ENCODE results near the gene AGPAT4.

Gene AGPAT4

GRCh38 chr6:161135695-161136591 is 137.9 kb downstream of the AGPAT4 start:
- no peak overlapping the region for H3K4me3 ChIP-seq
- no peak for DNase-seq
- peaks cover 4 to 69% (median 11%) of the 10 kb centered on the region in 3 donors for H3K36me3 ChIP-seq
- no peaks in the 10 kb centered on the region for H3K4me1 ChIP-seq
- no peaks in the 10 kb centered on the region for H3K9me3 ChIP-seq
- H3K27me3 ChIP-seq: no peaks in the 10 kb centered on the region
- intact Hi-C loops (cut with DNase I; ENCODE audit: low total_unique reads): loop anchor here (5.0 kb wide), 1 partner anchor 241 kb away; no protein-coding TSS in a partner anchor
- TF ChIP-seq, protein P1, sequence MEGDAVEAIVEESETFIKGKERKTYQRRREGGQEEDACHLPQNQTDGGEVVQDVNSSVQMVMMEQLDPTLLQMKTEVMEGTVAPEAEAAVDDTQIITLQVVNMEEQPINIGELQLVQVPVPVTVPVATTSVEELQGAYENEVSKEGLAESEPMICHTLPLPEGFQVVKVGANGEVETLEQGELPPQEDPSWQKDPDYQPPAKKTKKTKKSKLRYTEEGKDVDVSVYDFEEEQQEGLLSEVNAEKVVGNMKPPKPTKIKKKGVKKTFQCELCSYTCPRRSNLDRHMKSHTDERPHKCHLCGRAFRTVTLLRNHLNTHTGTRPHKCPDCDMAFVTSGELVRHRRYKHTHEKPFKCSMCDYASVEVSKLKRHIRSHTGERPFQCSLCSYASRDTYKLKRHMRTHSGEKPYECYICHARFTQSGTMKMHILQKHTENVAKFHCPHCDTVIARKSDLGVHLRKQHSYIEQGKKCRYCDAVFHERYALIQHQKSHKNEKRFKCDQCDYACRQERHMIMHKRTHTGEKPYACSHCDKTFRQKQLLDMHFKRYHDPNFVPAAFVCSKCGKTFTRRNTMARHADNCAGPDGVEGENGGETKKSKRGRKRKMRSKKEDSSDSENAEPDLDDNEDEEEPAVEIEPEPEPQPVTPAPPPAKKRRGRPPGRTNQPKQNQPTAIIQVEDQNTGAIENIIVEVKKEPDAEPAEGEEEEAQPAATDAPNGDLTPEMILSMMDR (IDR thresholded peaks at IDR 0.05): no peak
- H3K27ac ChIP-seq: no peak overlapping the region

GRCh38 chr6:161134550-161135298 is 139.1 kb downstream of the AGPAT4 start:
- Histone ChIP-seq H3K4me1 (no peaks in the 10 kb centered on the region), H3K4me3 (no peak overlapping the region), H3K27ac (no peak overlapping the region), H3K36me3 (peaks cover 4 to 71% (median 11%) of the 10 kb centered on the region in 3 donors), H3K9me3 (no peaks in the 10 kb centered on the region), H3K27me3 (no peaks in the 10 kb centered on the region)
- intact Hi-C loops (cut with DNase I; ENCODE audit: low total_unique reads): loop anchor here (5.0 kb wide), 1 partner anchor 243 kb away; no protein-coding TSS in a partner anchor
- DNase-seq: no peak
- TF ChIP-seq, protein P1 (IDR thresholded peaks at IDR 0.05): no peak

GRCh38 chr6:161133963-161134362 is 139.9 kb downstream of the AGPAT4 start:
- H3K9me3 ChIP-seq: no peaks in the 10 kb centered on the region
- no peak overlapping the region for H3K4me3 ChIP-seq
- intact Hi-C loops (cut with DNase I; ENCODE audit: low total_unique reads): no loop called here
- TF ChIP-seq, protein P1 (IDR thresholded peaks at IDR 0.05): no peak
- H3K4me1 ChIP-seq: no peaks in the 10 kb centered on the region
- H3K27me3 ChIP-seq: no peaks in the 10 kb centered on the region
- peaks cover 7 to 71% (median 16%) of the 10 kb centered on the region in 3 donors for H3K36me3 ChIP-seq
- no peak for DNase-seq
- no peak overlapping the region for H3K27ac ChIP-seq

DNA sequence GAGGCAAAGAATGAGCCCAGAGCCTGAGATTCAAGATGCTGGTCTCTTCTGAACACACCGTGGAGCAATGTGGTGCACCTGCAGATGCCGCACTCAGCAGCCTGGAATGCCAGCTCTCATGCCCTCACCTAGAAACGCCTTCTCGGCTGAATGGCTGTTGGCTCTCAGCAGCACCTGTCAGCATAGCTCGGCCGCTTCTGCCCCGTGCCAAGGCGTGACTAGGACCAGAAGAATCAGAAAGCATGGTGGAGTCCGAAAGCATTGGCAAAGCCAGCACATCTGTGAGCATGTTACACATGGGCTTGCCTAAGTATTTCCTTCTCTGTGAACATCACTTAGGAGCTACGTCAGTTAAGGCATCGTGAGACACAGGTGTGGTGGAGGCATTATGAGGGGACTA is 141.5 kb downstream of the AGPAT4 start:
- DNase-seq: no peak
- TF ChIP-seq, protein P1 (IDR thresholded peaks at IDR 0.05): no peak
- Histone ChIP-seq H3K4me3 (no peak overlapping the region), H3K36me3 (peaks cover 17 to 67% (median 18%) of the 10 kb centered on the region in 3 donors), H3K27ac (no peak overlapping the region), H3K9me3 (no peaks in the 10 kb centered on the region), H3K27me3 (no peaks in the 10 kb centered on the region), H3K4me1 (no peaks in the 10 kb centered on the region)
- intact Hi-C loops (cut with DNase I; ENCODE audit: low total_unique reads): no loop called here

DNA sequence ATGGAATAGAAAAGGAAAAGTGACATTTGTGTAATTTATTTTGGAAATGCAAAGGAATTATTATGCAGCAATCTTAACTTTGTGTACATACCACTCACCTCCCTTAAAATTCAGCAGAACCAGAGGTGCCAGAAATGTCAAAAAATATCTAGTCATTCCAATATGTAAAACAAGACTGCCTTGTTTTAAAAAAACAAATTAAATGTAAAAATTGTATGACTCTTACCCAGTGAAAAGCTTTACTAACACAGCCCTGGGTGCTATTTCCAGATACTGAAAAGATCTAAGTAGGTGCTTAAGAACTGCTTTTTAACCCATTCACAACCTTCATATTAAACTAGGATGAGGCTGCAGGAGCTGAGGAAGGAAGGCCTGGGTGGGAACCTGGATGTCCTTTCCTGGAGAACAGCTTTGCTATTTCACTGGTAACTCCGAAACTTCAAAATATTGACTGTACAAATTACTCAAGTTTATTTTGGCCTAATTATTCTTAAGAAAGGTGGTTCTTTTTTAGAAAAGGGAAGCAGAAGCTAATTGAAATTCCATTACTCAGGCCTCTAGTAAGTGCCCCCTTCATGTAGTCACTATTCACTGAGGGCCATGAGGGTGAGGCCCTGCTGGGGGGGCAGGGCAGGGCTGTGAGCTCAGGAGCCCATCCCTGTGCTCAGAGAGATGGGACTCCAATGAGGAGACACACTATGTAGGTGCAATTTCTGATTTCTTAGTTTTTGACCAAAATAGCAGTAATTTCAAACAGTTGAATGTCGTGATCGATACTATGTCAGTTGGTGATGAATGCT is 142.7 kb downstream of the AGPAT4 start:
- Histone ChIP-seq H3K36me3 (peaks cover 22 to 55% (median 23%) of the 10 kb centered on the region in 3 donors), H3K27me3 (no peaks in the 10 kb centered on the region), H3K4me1 (no peaks in the 10 kb centered on the region), H3K4me3 (no peak overlapping the region), H3K9me3 (no peaks in the 10 kb centered on the region), H3K27ac (no peak overlapping the region)
- TF ChIP-seq, protein P1 (IDR thresholded peaks at IDR 0.05): no peak
- no peak for DNase-seq
- intact Hi-C loops (cut with DNase I; ENCODE audit: low total_unique reads): no loop called here

Measured in tibial artery (tissue), 4 donors.